HEK293T (cell line): ENCODE data around the gene DPY19L3.

Source experiments
- ARNT ChIP-seq: fragments of 450-650 bp; IDR thresholded peaks from 2 replicates; pipeline ENCODE4 v1.6.1; 2017; ENCODE audit warnings: mild to moderate bottlenecking
- BHLHE40 ChIP-seq: fragments of 450-650 bp; IDR thresholded peaks from 2 replicates; pipeline ENCODE4 v1.6.1; 2016; ENCODE audit warnings: mild to moderate bottlenecking, moderate library complexity, borderline replicate concordance
- FOXK2 ChIP-seq: fragments of 450-650 bp; IDR thresholded peaks from 2 replicates; pipeline ENCODE4 v1.6.1; 2016; ENCODE audit warnings: mild to moderate bottlenecking
- NFRKB ChIP-seq: fragments of 450-650 bp; IDR thresholded peaks from 2 replicates; pipeline ENCODE4 v1.6.1; 2016; ENCODE audit warnings: mild to moderate bottlenecking, moderate library complexity
- SUZ12 ChIP-seq: fragments of 450-650 bp; IDR thresholded peaks from 2 replicates; pipeline ENCODE4 v1.6.1; 2016; ENCODE audit warnings: mild to moderate bottlenecking

- TF ChIP-seq NFRKB (no peak), FOXK2 (no peak), SUZ12 (no peak), BHLHE40 (no peak), ARNT (no peak)
Observed at GRCh38 chr19:32358321-32358720, 47.2 kb upstream of the DPY19L3 start.
